ENCODE measurements around the gene IRX3.

IRX3 gene

GRCh38 chr16:54275956-54276355 lies 10.6 kb downstream of the IRX3 start:
- H3K4me3 ChIP-seq (ENCODE audit: low read depth, low read length): no peak overlapping the region
- DNase-seq (ENCODE audit: low read depth): no peak
- no peak for TF ChIP-seq CTCF (IDR thresholded peaks at IDR 0.05; ENCODE audit: control insufficient read depth, extremely low read depth, insufficient read depth)

- DNase-seq (ENCODE audit: low read depth): no peak
- no peak overlapping the region for H3K4me3 ChIP-seq (ENCODE audit: low read depth, low read length)
- TF ChIP-seq CTCF (IDR thresholded peaks at IDR 0.05; ENCODE audit: control insufficient read depth, extremely low read depth, insufficient read depth): no peak
These were observed 13.0 kb downstream of the IRX3 start for GRCh38 chr16:54273566-54273965.

- no peak for TF ChIP-seq CTCF (IDR thresholded peaks at IDR 0.05; ENCODE audit: control insufficient read depth, extremely low read depth, insufficient read depth)
- H3K4me3 ChIP-seq (ENCODE audit: low read depth, low read length): no peak overlapping the region
- no peak for DNase-seq (ENCODE audit: low read depth)
These were observed 15.9 kb downstream of the IRX3 start for GRCh38 chr16:54270711-54271110.

GRCh38 chr16:54269461-54269860 lies 17.1 kb downstream of the IRX3 start:
- no peak for DNase-seq (ENCODE audit: low read depth)
- H3K4me3 ChIP-seq (ENCODE audit: low read depth, low read length): no peak overlapping the region
- TF ChIP-seq CTCF (IDR thresholded peaks at IDR 0.05; ENCODE audit: control insufficient read depth, extremely low read depth, insufficient read depth): no peak

- no peak for TF ChIP-seq CTCF (IDR thresholded peaks at IDR 0.05; ENCODE audit: control insufficient read depth, extremely low read depth, insufficient read depth)
- H3K4me3 ChIP-seq (ENCODE audit: low read depth, low read length): no peak overlapping the region
- DNase-seq (ENCODE audit: low read depth): no peak
These were observed 17.8 kb downstream of the IRX3 start for GRCh38 chr16:54268766-54269165.

GRCh38 chr16:54268340-54268739 lies 18.2 kb downstream of the IRX3 start:
- no peak for TF ChIP-seq CTCF (IDR thresholded peaks at IDR 0.05; ENCODE audit: control insufficient read depth, extremely low read depth, insufficient read depth)
- no peak for DNase-seq (ENCODE audit: low read depth)
- H3K4me3 ChIP-seq (ENCODE audit: low read depth, low read length): no peak overlapping the region

- no peak for TF ChIP-seq CTCF (IDR thresholded peaks at IDR 0.05; ENCODE audit: control insufficient read depth, extremely low read depth, insufficient read depth)
- DNase-seq (ENCODE audit: low read depth): no peak
- H3K4me3 ChIP-seq (ENCODE audit: low read depth, low read length): no peak overlapping the region
These were observed 20.1 kb downstream of the IRX3 start for GRCh38 chr16:54266363-54266955.

Data from LNCaP clone FGC (cell line).